HG03103 (cell line): ENCODE data around the gene TNFRSF19.

Experiments used
- ATAC-seq: cut with Tn5 transposase; IDR thresholded peaks from one replicate; pipeline ENCODE4 v1.9.1; 2021; ENCODE audit warnings: low read depth; ENCODE audit not compliant: unreplicated experiment

The TNFRSF19 gene

GRCh38 chr13:23600100-23600499, 29.9 kb downstream of the TNFRSF19 start:
- no peak for ATAC-seq

GRCh38 chr13:23600534-23600933, 30.3 kb downstream of the TNFRSF19 start:
- no peak for ATAC-seq

- no peak for ATAC-seq
Measured at GRCh38 chr13:23605831-23606230, 35.6 kb downstream of the TNFRSF19 start.

GRCh38 chr13:23608138-23608537, 37.9 kb downstream of the TNFRSF19 start:
- no peak for ATAC-seq

- no peak for ATAC-seq
Measured at GRCh38 chr13:23608701-23609413, 38.6 kb downstream of the TNFRSF19 start.

GRCh38 chr13:23609414-23609760, 39.2 kb downstream of the TNFRSF19 start:
- no peak for ATAC-seq

- no peak for ATAC-seq
Measured at GRCh38 chr13:23609874-23610576, 39.8 kb downstream of the TNFRSF19 start.

GRCh38 chr13:23610966-23611491, 40.8 kb downstream of the TNFRSF19 start:
- no peak for ATAC-seq

GRCh38 chr13:23612182-23612581, 42.0 kb downstream of the TNFRSF19 start:
- no peak for ATAC-seq

- no peak for ATAC-seq
Measured at GRCh38 chr13:23612731-23613130, 42.5 kb downstream of the TNFRSF19 start.

- no peak for ATAC-seq
Measured at GRCh38 chr13:23613596-23613995, 43.4 kb downstream of the TNFRSF19 start.

- no peak for ATAC-seq
Measured at GRCh38 chr13:23615395-23616081, 45.3 kb downstream of the TNFRSF19 start.

- ATAC-seq, result no peak
Measured at GRCh38 chr13:23616228-23616627, 46.0 kb downstream of the TNFRSF19 start.

- no peak for ATAC-seq
Measured at GRCh38 chr13:23617551-23618024, 47.4 kb downstream of the TNFRSF19 start.

GRCh38 chr13:23618341-23618740, 48.1 kb downstream of the TNFRSF19 start:
- ATAC-seq, result no peak

- no peak for ATAC-seq
Measured at GRCh38 chr13:23619068-23619855, 49.0 kb downstream of the TNFRSF19 start.

GRCh38 chr13:23620211-23620610, 50.0 kb downstream of the TNFRSF19 start:
- no peak for ATAC-seq

GRCh38 chr13:23620613-23621315, 50.6 kb downstream of the TNFRSF19 start:
- ATAC-seq, result no peak

- ATAC-seq, result no peak
Measured at GRCh38 chr13:23621316-23621645, 51.1 kb downstream of the TNFRSF19 start.

- no peak for ATAC-seq
Measured at GRCh38 chr13:23622985-23623384, 52.8 kb downstream of the TNFRSF19 start.
